ENCODE results near the gene PDE4C. TPM values are rescaled to one million over a fixed set of nuclear protein-coding genes. Genes with fewer than 3 reads are reported as not detected.

Gene PDE4C
- total and polyA plus RNA-seq, 7 donors = 1.8 to 8.6 (median 4.0) TPM; not detected in 2

DNA sequence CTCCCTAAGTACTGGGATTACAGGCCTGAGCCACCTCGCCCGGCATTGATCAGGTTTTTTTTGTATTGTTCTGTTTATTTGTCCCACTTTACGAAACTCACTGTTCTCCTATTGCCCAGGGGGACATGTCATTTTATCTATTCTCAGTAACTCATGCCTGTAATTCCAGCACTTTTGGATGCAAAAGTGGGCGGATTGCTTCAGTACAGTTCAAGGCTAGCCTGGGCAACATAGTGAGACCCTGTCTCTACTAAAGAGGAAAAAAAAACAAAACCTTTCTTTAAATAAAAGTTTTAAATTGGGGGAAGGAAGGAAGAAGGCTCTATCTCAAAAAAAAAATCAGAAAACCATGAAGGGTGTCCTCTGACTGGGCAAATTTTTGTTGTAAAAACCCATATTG, 36.0 kb downstream of the PDE4C start:
- no peak for DNase-seq
- WGBS, 2 donors = 92 to 93% methylated on average over 4 of the region's 4 CpGs
- H3K4me3 ChIP-seq = no peak overlapping the region
- TF ChIP-seq POLR2A (IDR thresholded peaks at IDR 0.05) (no peak), POLR2AphosphoS5 (IDR thresholded peaks at IDR 0.05) (no peak), EP300 (IDR thresholded peaks at IDR 0.05) (no peak)
- TF ChIP-seq, protein P1, sequence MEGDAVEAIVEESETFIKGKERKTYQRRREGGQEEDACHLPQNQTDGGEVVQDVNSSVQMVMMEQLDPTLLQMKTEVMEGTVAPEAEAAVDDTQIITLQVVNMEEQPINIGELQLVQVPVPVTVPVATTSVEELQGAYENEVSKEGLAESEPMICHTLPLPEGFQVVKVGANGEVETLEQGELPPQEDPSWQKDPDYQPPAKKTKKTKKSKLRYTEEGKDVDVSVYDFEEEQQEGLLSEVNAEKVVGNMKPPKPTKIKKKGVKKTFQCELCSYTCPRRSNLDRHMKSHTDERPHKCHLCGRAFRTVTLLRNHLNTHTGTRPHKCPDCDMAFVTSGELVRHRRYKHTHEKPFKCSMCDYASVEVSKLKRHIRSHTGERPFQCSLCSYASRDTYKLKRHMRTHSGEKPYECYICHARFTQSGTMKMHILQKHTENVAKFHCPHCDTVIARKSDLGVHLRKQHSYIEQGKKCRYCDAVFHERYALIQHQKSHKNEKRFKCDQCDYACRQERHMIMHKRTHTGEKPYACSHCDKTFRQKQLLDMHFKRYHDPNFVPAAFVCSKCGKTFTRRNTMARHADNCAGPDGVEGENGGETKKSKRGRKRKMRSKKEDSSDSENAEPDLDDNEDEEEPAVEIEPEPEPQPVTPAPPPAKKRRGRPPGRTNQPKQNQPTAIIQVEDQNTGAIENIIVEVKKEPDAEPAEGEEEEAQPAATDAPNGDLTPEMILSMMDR (IDR thresholded peaks at IDR 0.05) = no peak
- H3K9me3 ChIP-seq = no peaks in the 10 kb centered on the region
- H3K27me3 ChIP-seq = no peaks in the 10 kb centered on the region
- peaks cover 0 to 31% (median 23%) of the 10 kb centered on the region in 4 donors for H3K4me1 ChIP-seq
- no peaks in the 10 kb centered on the region for H3K36me3 ChIP-seq
- no peak overlapping the region for H3K27ac ChIP-seq
- intact Hi-C loops (cut with DNase I) = loop anchor here (5.0 kb wide), 1 partner anchor 38 kb away; the partner anchor contains the start of gene PIK3R2

DNA sequence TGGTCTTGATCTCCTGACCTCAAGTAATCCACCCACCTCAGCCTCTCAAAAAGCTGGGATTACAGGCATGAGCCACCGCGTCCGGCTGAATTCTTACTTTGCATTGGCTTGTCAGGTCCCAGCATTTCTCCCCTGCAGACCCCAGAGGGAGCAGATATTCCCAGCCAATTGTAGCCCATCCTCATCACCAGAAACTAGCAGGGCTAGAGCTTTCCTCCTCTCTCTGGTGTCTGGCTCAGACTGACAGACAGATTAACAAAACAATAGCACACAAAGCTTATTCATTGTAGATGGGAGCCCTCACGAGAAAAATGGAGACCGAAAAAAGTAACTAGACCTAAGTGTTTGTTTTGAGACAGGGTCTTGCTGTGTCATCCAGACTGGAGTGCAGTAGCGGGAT, 40.7 kb downstream of the PDE4C start:
- no peaks in the 10 kb centered on the region for H3K27me3 ChIP-seq
- no peaks in the 10 kb centered on the region for H3K36me3 ChIP-seq
- 82 to 89% methylated on average over 6 of the region's 6 CpGs for WGBS, 2 donors
- TF ChIP-seq, protein P1 (IDR thresholded peaks at IDR 0.05) = no peak
- TF ChIP-seq EP300 (IDR thresholded peaks at IDR 0.05) (no peak), POLR2A (IDR thresholded peaks at IDR 0.05) (no peak), POLR2AphosphoS5 (IDR thresholded peaks at IDR 0.05) (no peak)
- no peak for DNase-seq
- H3K4me3 ChIP-seq = no peak overlapping the region
- no peaks in the 10 kb centered on the region for H3K9me3 ChIP-seq
- no peaks in the 10 kb centered on the region for H3K4me1 ChIP-seq
- intact Hi-C loops (cut with DNase I) = no loop called here
- no peak overlapping the region for H3K27ac ChIP-seq

DNA sequence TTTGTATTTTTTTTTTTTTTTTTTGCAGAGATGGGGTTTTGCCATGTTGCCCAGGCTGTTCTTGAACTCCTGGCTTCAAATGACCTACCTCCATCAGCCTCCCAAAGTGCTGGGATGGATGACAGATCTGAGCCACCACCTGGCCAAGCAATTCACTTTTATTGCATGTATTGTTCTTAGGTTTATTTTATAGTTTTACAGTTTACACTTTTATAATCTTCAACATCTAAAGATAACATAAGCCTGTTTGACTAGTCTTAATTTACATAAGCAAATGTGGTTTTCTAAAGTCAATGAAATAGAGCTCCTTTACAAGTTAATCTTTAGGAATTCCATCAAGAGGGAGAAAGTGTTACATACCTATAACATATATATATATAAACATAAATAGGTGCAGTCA, 42.7 kb downstream of the PDE4C start:
- no peaks in the 10 kb centered on the region for H3K27me3 ChIP-seq
- H3K4me3 ChIP-seq = no peak overlapping the region
- no peak overlapping the region for H3K27ac ChIP-seq
- TF ChIP-seq POLR2A (IDR thresholded peaks at IDR 0.05) (no peak), POLR2AphosphoS5 (IDR thresholded peaks at IDR 0.05) (no peak), EP300 (IDR thresholded peaks at IDR 0.05) (no peak)
- TF ChIP-seq, protein P1 (IDR thresholded peaks at IDR 0.05) = no peak
- H3K36me3 ChIP-seq = no peaks in the 10 kb centered on the region
- no peaks in the 10 kb centered on the region for H3K4me1 ChIP-seq
- no peak for DNase-seq
- intact Hi-C loops (cut with DNase I) = no loop called here
- no peaks in the 10 kb centered on the region for H3K9me3 ChIP-seq

- Histone ChIP-seq H3K4me3 (no peak overlapping the region), H3K36me3 (no peaks in the 10 kb centered on the region), H3K4me1 (peaks cover 0 to under 1% (median 0%) of the 10 kb centered on the region in 4 donors), H3K27ac (no peak overlapping the region), H3K27me3 (no peaks in the 10 kb centered on the region), H3K9me3 (no peaks in the 10 kb centered on the region)
- TF ChIP-seq POLR2A (IDR thresholded peaks at IDR 0.05) = no peak
- TF ChIP-seq, protein P1 (IDR thresholded peaks at IDR 0.05) = no peak
- no peak for TF ChIP-seq EP300 (IDR thresholded peaks at IDR 0.05)
- TF ChIP-seq POLR2AphosphoS5 (IDR thresholded peaks at IDR 0.05) = no peak
- no peak for DNase-seq
- intact Hi-C loops (cut with DNase I) = no loop called here
- 78 to 85% methylated on average over 5 of the region's 5 CpGs for WGBS, 2 donors
These were observed 46.3 kb downstream of the PDE4C start for GRCh38 chr19:18179957-18180356.
